ENCODE data around the gene MMP14. TPM values are rescaled to one million over a fixed set of nuclear protein-coding genes. Genes with fewer than 3 reads are reported as not detected.

The MMP14 gene
- total and polyA plus RNA-seq, 9 of the 15 experiments (the other 6 are each of a cell fraction or from before 2014, with no cell fraction given) = 0.36 to 5.8 (median 1.3) TPM; not detected in 2

GRCh38 chr14:22824711-22825359 lies 11.6 kb upstream of the MMP14 start (continued):
- peak; percentile 54; the same call in 1 of the 2 replicates for TF ChIP-seq E2F1 (CRISPR knock-in tag; IDR thresholded peaks at IDR 0.05)
- TF ChIP-seq SMAD2 (IDR thresholded peaks at IDR 0.05; ENCODE audit: low read depth, low read length) = no peak
- TF ChIP-seq CEBPB (tag; IDR thresholded peaks at IDR 0.05) = no peak
- no peak for TF ChIP-seq DIDO1 (tag; IDR thresholded peaks at IDR 0.05; ENCODE audit: low read depth)
- no peak for TF ChIP-seq POLR2AphosphoS5 (IDR thresholded peaks at IDR 0.05; ENCODE audit: control insufficient read depth, insufficient read depth, low read depth, low read length)
- no peak for TF ChIP-seq NR1H2 (CRISPR knock-in tag; IDR thresholded peaks at IDR 0.05)
- peak; percentile 74 for TF ChIP-seq MAFK (IDR thresholded peaks at IDR 0.05; ENCODE audit: low read length)
- no peak for TF ChIP-seq U2AF2 (optimal IDR thresholded peaks at IDR 0.05; ENCODE audit: low read depth, low read length)
- peak; percentile 36; the same call in 1 of the 2 replicates for TF ChIP-seq BACH1 (tag; IDR thresholded peaks at IDR 0.05)
- no peak for TF ChIP-seq E2F3 (CRISPR knock-in tag; IDR thresholded peaks at IDR 0.05)
- TF ChIP-seq ATF6 (CRISPR knock-in tag; IDR thresholded peaks at IDR 0.05) = no peak
- no peak for TF ChIP-seq EGR1 (conservative IDR thresholded peaks at IDR 0.05)
- TF ChIP-seq NFIC (IDR thresholded peaks at IDR 0.05) = peak; percentile 75
- TF ChIP-seq ZNF407 (IDR thresholded peaks at IDR 0.05; ENCODE audit: low read depth) = no peak
- no peak for TF ChIP-seq NR4A1 (CRISPR knock-in tag; IDR thresholded peaks at IDR 0.05)
- TF ChIP-seq NR4A1 (tag; IDR thresholded peaks at IDR 0.05) = no peak
- peak in 1 of 2 experiments; percentile 73; a peak in 2 of 4 replicates for TF ChIP-seq MAZ (CRISPR knock-in tag; conservative IDR thresholded peaks at IDR 0.05 in 1 of 2, IDR thresholded peaks at IDR 0.05 in 1 of 2)
- TF ChIP-seq ZBTB8A (IDR thresholded peaks at IDR 0.05; ENCODE audit: partially characterized antibody) = no peak

All from K562 (cell line).